ENCODE data around the gene PAX2.

The PAX2 gene

DNA sequence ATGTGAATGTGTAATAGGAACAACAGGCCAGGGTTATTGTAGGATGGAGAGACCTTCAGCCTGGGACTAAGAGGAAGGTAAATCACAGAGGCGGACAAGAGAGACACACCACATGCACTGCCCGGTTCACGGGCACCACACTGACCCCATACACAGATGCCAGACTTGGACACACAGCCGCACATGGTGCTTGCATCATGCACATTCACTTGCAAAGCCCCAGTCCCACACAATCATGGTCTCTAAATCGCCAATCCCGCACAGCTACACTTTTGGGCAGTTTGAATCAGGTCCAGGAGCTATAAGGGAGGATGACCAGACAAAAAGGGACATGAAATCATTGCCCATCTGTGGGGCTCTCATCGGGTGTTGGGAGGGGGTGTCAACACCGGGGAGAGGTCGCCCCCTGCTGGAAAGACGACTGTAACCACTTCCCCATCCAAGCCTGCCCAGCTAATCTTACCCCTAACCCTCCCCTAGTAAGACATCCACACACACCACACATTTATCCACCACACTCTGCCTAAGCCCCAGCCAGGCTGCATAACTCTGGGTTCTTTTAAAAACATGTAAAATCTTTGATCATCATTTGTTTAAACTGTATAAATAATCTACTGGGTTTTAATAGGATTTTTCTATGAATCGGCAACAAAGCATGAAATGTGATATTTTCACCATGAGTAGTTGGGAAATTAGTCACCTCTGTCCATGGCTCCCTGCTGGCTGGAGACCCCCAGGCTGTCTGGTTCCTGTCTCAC lies 126.8 kb downstream of the PAX2 start:
- no peak for TF ChIP-seq ZFX (IDR thresholded peaks at IDR 0.05)
- TF ChIP-seq, protein P1, sequence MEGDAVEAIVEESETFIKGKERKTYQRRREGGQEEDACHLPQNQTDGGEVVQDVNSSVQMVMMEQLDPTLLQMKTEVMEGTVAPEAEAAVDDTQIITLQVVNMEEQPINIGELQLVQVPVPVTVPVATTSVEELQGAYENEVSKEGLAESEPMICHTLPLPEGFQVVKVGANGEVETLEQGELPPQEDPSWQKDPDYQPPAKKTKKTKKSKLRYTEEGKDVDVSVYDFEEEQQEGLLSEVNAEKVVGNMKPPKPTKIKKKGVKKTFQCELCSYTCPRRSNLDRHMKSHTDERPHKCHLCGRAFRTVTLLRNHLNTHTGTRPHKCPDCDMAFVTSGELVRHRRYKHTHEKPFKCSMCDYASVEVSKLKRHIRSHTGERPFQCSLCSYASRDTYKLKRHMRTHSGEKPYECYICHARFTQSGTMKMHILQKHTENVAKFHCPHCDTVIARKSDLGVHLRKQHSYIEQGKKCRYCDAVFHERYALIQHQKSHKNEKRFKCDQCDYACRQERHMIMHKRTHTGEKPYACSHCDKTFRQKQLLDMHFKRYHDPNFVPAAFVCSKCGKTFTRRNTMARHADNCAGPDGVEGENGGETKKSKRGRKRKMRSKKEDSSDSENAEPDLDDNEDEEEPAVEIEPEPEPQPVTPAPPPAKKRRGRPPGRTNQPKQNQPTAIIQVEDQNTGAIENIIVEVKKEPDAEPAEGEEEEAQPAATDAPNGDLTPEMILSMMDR (conservative IDR thresholded peaks at IDR 0.05), result peak; percentile 71

DNA sequence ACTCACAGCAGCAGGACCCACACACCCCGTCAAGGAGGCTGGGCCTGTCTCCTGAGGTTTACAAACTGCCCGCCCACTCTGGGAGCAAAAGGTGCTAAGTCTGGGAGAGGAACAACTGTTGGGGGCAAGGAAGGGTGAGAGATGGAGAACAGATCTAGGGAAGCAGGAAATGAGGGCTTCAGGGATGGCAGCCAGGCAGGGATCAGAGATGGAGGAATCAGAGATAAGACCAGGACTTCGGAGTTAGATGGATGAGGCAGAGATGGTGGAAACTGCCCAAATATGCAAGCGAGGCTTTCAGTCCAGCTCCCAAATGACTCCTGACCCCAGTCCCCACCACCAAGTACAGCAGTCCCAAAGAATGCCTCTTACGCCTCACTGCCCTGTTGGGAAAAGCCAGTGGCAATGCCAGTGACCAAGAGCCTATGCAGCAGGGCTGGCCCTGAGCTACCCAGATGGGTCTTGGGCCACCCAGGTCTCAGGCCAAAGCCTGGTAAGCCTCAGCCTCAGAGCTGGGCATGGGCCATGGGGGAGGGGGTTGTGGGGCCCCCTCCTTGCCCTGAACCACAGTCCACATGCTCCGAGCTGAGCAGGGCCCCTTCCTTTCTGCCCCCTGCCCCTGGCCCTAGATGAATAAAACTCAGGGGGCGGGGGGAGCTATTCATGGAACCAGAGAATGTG lies 127.9 kb downstream of the PAX2 start:
- TF ChIP-seq ZFX (IDR thresholded peaks at IDR 0.05), result no peak
- TF ChIP-seq, protein P1 (conservative IDR thresholded peaks at IDR 0.05), result no peak
- no peak overlapping the region for H3K27ac ChIP-seq

More for the DNA sequence above, 126.8 kb downstream of the PAX2 start:
- no peak overlapping the region for H3K27ac ChIP-seq

DNA sequence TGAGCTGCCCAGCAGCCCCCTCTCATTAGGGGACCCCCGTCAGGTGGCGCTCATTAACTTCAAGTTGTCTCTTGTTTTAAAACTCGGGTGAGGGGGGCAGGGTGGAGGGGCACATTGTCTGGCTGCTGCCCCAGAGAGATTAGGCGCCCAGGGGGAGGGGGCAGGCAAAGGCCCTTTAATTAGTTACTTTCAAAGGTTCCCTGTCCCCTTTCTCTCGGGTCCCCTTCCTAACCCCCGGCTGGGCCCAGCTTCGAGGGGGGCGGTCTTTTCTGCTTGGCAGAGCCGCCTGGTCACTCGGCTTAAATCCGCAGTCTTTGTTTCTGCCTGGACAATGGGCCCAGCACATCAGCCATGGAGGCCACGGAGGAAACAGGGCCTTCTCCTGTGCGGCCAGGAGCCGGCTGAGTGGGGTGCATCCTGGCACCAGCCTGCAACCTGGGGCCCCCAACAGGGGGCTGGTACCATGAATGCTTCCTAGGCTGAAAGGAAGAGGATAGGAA lies 128.5 kb downstream of the PAX2 start:
- no peak for TF ChIP-seq ZFX (IDR thresholded peaks at IDR 0.05)
- TF ChIP-seq, protein P1 (conservative IDR thresholded peaks at IDR 0.05), result no peak

DNA sequence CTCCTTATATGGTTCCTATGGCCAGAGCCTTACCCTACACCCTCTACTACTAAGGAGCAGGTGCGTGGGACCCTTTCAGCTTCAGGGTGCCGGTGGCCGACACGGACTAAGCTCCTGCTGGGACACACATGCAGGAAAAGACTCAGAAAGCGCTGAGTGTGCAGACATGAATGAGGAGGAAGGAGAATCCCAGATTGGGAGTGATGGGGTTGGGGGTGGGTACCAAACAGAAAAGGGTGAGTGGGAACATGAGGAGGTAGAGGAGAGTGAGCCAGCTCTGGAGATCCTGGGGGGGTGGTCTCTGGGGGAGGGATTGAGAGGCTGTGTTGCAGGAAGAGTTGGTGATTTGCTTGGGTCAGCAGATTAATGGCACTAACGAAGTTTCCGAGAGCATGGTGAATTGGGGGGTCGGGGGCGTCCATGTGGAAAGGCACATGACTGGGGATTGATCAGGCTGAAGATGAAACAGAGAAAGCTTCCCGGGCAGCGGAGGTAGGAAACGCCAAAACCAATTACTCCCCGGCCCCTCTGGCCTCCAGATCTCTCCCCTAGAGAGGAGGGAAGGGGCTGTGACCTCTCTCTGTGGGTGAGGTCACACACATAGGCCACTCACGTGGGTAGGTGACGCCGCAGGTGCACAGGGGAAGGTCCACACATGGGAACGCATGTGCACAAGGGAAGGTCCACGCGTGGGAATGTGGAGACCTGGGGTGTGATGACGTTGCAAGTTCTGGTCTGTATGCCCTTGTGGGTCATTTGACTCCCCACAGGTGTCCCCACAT lies 129.5 kb downstream of the PAX2 start:
- TF ChIP-seq, protein P1 (conservative IDR thresholded peaks at IDR 0.05), result no peak
- no peak for TF ChIP-seq ZFX (IDR thresholded peaks at IDR 0.05)
- H3K27ac ChIP-seq, result no peak overlapping the region

More for the DNA sequence above, 128.5 kb downstream of the PAX2 start:
- H3K27ac ChIP-seq, result no peak overlapping the region

DNA sequence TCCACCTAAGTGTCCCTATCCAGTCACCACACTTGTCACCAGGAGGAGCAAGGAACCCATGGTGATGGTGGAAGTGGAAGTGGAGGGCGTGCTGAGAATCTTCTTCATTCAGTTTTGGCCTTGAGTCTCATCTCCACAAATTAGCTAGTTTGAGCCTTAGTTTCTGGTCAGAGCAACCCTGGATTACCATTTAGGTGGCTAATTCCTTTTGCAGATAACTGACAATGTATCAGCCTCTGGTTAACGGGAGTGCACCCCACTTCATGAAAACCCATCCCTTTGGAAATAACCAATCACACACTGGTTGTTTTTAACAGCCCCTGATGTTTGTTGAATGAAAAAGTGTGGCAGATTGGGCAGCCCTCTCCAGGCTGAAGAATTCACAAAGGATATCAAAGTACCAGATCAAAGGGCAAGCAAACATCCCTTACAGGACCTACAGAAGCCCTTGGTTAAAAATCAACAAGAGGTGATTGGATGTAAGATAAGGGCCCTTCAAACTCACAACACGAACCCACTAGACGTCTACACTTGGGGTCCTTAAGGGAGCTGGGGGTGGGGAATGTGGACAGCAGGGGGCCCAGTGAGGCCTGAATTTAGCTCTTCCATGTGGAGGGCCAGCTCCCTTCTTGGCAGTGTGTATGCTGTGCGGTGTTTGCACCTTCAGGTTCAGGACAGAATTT lies 130.2 kb downstream of the PAX2 start:
- H3K27ac ChIP-seq, result no peak overlapping the region
- TF ChIP-seq ZFX (IDR thresholded peaks at IDR 0.05), result no peak
- TF ChIP-seq, protein P1 (conservative IDR thresholded peaks at IDR 0.05), result no peak

DNA sequence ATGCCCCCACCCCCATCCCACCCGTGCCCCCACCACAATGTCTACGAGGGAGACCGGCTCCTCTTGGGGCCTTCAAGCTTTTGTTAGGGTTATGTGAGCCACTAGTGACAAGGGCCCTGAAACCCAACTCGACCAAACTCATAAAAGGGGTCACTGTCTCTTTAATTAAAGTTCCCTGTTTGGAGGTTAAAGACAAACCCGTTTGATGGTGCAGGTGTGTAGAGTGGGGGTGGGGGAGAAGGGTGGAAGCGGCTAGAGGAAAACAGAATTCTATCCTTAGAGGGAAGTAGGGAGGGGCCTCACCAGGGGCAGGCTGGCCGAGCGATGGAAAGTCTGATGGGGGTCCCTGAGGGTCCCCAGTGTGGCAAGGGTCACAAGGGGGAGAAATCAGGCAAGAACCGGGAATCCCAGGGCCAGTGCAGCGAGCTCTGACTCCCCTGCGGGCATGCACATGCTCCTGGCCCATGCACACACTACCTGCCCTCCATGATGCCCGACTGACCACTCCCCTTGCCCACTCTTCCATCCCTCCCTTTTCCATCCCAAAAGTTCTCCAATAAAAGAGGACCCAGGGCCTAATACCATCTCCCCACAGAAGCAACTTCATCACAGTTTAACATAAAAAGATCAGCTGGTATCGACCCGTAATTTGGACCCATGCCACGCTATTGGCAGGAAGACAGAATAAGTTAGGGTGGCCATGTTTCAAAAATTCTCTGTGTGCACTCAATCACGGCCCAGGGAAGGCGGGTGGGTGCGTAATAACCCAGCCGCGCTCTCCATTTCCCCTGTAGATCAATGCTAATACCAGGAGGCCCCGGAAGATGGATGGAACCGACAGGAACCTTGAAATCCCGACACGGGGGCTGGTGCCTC lies 131.4 kb downstream of the PAX2 start:
- H3K27ac ChIP-seq, result no peak overlapping the region
- TF ChIP-seq, protein P1 (conservative IDR thresholded peaks at IDR 0.05), result no peak
- no peak for TF ChIP-seq ZFX (IDR thresholded peaks at IDR 0.05)
